Measurements from ENCODE around the gene VWF.

DNA sequence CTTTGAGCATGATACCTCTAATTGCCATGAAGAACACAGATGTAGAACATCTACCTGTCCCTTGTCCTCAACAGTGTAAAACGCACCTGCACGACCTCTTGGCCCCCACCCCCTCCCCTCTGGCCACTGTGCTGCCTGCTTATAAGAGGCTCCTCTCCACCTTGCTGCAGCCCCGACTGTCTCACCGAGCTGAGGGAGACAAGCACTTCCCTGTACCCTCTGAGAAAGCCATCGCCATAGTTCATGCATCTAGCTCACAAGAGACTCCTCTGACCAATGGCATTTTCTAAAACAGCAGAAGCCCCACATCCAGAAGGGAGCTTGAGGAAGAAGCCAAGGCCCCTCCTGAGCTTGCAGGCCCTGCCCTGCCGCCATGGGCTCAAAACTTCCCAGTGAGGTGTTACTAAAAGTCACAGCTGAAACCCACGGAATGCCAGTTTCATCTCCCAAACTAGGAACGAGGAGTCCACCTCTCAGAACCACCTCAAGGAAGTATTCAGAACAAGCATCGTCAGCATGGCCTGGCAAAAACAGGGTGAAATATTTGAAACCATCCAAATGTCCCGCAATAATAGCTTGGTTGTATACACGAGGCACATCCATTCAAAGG is 157.9 kb downstream of the VWF start:
- TF ChIP-seq, protein P1, sequence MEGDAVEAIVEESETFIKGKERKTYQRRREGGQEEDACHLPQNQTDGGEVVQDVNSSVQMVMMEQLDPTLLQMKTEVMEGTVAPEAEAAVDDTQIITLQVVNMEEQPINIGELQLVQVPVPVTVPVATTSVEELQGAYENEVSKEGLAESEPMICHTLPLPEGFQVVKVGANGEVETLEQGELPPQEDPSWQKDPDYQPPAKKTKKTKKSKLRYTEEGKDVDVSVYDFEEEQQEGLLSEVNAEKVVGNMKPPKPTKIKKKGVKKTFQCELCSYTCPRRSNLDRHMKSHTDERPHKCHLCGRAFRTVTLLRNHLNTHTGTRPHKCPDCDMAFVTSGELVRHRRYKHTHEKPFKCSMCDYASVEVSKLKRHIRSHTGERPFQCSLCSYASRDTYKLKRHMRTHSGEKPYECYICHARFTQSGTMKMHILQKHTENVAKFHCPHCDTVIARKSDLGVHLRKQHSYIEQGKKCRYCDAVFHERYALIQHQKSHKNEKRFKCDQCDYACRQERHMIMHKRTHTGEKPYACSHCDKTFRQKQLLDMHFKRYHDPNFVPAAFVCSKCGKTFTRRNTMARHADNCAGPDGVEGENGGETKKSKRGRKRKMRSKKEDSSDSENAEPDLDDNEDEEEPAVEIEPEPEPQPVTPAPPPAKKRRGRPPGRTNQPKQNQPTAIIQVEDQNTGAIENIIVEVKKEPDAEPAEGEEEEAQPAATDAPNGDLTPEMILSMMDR (conservative IDR thresholded peaks at IDR 0.05 in 1 of 2, IDR thresholded peaks at IDR 0.05 in 1 of 2; ENCODE audit: extremely low read depth in 1 of 2, insufficient read depth in 1 of 2, low read depth in 1 of 2, low read length in 2 of 2), result no peak
- TF ChIP-seq EZH2 (IDR thresholded peaks at IDR 0.05; ENCODE audit: borderline replicate concordance, low read length), result no peak
